HG03565 (cell line): Measurements from ENCODE around the gene JRKL.

Experiments
- ATAC-seq: cut with Tn5 transposase; IDR thresholded peaks from one replicate; pipeline ENCODE4 v1.9.1; 2021; ENCODE audit warnings: mild to moderate bottlenecking, moderate library complexity; ENCODE audit not compliant: unreplicated experiment

Gene JRKL

GRCh38 chr11:96389720-96390487 lies at the start of gene JRKL, which contains the start of gene CCDC82:
Gene JRKL (plus strand): TSS chr11:96390013. CDS start chr11:96390650, 637 bp downstream.
Gene CCDC82 (minus strand): TSS chr11:96389912. CDS start chr11:96384747, 5,165 bp downstream.
- peak; percentile 90 for ATAC-seq

- no peak for ATAC-seq
These were observed 49.3 kb upstream of the JRKL start for GRCh38 chr11:96340555-96340885.

DNA sequence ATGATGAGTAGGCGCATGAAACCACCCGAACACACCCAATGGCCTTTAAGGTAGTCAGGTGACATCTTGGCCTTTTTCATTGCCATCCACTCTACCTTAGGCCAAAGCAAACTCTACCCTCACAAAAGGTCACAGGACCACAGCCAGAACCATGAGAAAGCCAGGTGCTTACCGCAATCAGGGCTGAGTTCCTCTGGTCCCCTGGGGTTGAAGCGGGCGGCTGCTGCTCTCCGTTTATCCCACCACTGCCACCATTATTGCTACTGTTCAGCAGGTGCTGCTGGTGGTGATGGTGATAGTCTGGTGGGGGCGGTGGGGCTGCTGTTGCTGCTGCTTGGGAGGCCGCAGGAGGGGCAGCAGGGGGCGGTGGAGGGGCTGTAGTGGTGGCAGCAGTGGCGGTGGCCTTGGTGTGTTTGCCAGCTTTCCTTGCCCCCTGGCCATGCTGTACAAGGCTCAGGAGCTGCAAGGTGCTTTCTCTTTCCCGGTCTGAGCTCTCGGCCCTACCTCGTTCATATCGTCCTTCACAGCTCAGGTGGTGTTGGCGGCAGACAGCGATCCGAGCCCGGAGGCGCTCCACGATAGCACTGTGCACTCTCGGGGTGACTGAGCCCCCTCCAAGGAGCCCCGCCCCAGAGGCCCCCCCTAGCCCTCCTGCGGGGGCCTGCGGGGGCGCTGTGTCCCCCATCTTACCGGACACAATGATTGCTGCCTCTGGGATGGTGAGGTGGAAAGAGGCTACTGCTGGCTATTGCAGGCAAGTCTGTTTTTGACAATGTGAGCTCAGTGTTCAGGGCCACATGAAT lies 48.4 kb upstream of the JRKL start:
- peak; percentile 22 for ATAC-seq

- ATAC-seq = no peak
These were observed 47.5 kb upstream of the JRKL start for GRCh38 chr11:96342014-96342960.

GRCh38 chr11:96342961-96343711 lies 46.7 kb upstream of the JRKL start, which contains the start of gene MAML2:
Gene MAML2 (minus strand): TSS chr11:96343195. CDS start chr11:96341895, 1,300 bp downstream.
- peak; percentile 76 for ATAC-seq

- ATAC-seq = no peak
These were observed 33.0 kb upstream of the JRKL start for GRCh38 chr11:96356848-96357247.

DNA sequence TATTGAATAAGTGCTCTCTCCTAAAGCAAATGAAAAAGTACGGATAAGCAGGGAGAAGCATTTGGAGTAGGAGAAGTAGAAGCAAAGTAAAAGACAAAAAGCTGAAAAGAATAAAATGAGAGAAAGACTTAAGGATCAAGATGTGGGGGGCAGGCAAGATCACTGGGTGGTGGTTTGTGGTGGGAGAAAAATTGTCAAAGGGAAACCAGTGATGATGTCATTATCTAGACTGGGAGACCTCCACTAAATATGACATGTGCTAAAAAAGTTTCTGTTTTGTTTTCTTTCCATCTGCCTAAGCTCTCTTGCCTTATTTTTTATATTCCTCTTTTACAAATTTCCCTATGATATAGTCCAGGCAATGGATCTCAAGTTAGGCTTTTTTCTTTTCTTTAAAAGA lies 32.0 kb upstream of the JRKL start:
- peak; percentile 54 for ATAC-seq

DNA sequence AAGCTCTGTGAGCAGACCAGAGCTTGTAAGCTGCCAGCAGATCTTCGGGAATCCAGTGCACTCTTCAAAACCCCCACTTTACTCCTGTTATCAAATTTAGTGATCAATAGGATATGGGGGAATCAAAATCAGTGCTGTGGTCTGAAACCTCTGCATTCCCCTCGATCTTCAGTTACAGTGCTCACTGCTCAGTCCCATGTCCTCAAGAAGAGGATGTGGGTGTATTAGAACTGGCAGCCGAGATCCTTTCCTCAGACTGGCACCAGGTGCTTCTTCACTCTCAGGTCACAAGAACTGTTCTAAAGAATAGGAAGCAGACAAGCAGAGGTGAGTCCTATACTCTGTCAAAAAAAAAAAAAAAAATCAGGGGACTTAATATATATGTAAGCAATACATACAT lies 31.5 kb upstream of the JRKL start:
- no peak for ATAC-seq

DNA sequence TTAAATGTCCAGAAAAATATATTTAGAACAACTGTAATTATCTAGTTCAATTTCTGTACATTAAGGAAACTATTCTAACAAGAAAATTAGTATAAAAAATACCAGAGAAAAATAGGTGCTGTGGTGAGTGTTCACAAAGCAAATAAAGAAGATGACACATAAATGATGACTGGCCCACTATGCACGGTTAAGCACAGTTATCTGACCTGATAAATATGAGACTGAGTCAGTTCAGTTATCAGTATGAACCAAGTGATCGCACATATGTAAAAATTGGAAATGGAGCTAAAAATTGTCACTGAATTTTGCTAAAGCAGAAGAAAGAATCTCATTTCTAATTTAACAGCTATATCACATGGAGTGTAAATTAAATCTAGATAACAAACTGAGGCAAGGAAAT lies 28.0 kb upstream of the JRKL start:
- ATAC-seq = no peak

DNA sequence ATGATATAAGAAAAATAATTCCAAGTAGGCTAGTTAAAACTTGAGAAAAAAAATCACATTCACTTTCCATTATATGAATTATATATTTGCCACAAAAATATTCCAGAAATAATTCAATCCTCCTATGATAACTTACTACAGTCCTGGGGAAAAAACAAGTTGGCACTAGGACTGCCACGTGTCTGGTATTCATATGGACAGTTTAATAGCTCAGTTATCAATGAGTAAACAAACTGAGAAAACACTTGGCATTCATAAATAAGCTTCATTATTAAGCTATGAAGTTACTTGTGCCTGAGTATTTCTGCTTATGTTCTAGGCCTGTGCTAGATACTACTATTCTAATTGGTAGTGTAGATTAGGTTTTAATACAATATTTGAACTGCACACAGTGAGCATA lies 24.3 kb upstream of the JRKL start:
- ATAC-seq = no peak

DNA sequence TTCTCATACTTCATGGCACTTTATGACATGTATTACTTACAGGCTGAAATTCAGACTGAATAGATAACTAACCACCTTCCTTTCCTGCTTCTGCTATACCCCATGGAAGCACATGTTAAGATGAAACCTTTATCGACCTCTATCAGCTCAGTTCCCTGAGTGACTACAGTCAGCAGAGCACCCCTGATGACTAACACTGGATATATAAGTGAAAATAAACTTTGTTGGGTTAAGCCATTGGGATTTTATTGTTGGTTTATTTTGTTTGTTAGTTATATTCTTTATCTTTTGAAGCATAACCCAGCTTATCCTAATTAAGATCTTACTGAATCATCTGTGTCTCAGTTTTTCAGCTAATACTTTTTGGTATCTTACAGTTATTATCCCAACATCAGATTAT lies 23.8 kb upstream of the JRKL start:
- no peak for ATAC-seq

- ATAC-seq = no peak
These were observed 22.5 kb upstream of the JRKL start for GRCh38 chr11:96367342-96367741.

- no peak for ATAC-seq
These were observed 16.0 kb upstream of the JRKL start for GRCh38 chr11:96373826-96374225.

GRCh38 chr11:96376796-96377195 lies 13.0 kb upstream of the JRKL start:
- no peak for ATAC-seq

DNA sequence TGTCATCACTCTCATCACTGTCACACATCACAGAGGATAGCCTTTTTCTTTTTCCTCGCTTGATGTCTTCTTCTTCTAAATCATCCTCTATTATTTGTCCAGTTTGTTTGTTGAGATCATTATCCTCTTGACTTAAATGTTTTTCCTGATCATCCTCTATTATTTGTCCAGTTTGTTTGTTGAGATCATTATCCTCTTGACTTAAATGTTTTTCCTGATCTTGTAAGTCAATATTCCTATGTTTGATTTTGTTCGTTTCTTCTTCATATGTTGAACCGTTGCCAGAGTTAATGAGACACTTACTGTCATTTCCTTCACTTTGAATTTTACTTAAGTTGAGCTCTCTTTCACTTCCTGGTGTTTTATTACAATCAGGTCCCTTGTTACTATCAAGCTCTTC lies 5.7 kb upstream of the JRKL start:
- no peak for ATAC-seq

- ATAC-seq = no peak
These were observed 4.6 kb upstream of the JRKL start for GRCh38 chr11:96385187-96385586.

- ATAC-seq = peak; percentile 28
These were observed 708 bp upstream of the JRKL start for GRCh38 chr11:96388891-96389719.

DNA sequence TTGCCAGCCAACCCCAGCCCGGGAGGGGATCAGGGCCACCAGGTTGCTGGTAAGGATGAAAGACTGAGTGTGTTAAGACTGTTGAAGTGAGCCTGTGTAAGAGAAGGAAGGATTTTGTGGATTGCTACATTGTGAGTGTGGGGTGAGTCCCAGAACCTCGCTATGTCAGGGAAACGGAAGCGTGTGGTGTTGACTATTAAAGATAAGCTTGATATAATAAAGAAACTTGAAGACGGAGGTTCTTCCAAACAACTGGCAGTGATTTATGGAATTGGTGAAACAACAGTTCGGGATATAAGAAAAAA lies 627 bp downstream of the JRKL start:
- ATAC-seq = no peak

DNA sequence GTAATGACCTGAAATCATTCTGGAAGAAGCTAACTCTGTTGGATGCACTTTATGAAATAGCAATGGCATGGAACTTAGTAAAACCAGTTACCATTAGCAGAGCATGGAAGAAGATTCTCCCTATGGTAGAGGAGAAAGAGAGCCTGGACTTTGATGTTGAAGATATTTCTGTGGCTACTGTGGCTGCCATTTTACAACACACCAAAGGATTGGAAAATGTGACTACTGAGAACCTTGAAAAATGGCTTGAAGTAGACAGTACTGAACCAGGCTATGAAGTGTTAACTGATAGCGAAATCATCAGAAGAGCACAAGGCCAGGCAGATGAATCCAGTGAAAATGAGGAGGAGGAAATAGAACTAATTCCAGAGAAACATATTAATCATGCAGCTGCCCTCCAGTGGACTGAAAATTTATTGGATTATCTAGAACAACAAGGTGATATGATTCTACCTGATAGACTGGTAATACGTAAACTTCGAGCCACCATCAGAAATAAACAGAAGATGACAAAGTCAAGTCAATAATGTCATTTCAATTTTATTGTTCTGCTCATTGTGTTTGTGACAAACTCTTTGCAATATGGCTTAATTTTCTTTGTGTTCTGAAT lies 2.0 kb downstream of the JRKL start:
- ATAC-seq = no peak
